Gastrocnemius medialis (tissue), 4 donors: Measurements from ENCODE around the gene SHC3.

Experiments
- POLR2A ChIP-seq, 2 donors: fragments of 450-650 bp; IDR thresholded peaks; one replicate each; pipeline ENCODE4 v1.6.1; 2017; ENCODE audit warnings: antibody characterized with exemption in 2 of 2, mild to moderate bottlenecking in 2 of 2, moderate library complexity in 2 of 2
- TF ChIP-seq, protein P1 (sequence below), 5 experiments: fragments of 450-650 bp in 3 of 5; fragments of 200-600 bp in 2 of 5; sonication (generic) in 2 of 5; IDR thresholded peaks in 4 of 5; conservative IDR thresholded peaks in 1 of 5; 1 replicate in 4 of 5; 2 replicates in 1 of 5; pipeline ENCODE4 v1.5.1; 2016 to 2019; ENCODE audit warnings: antibody characterized with exemption in 5 of 5, mild to moderate bottlenecking in 3 of 5, moderate library complexity in 3 of 5

DNA sequence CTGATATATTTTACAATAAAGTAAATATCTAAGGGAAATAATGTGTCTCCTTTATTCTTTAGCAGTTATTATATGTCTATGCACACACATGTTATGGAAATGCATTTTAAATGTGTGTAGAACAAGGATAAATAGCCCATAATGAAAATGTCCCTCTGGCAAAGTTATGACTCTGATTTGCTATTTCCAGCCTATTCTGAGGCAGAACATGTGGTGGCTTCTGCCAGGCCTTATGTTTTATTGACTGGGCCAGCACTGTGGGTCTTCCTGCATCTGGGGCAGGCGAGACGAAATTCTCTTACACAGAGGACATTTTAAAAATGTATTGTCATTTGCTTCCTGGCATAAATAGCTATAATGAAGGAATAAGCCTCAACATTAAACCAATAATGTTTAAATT lies 134.5 kb downstream of the SHC3 start:
- TF ChIP-seq, protein P1, sequence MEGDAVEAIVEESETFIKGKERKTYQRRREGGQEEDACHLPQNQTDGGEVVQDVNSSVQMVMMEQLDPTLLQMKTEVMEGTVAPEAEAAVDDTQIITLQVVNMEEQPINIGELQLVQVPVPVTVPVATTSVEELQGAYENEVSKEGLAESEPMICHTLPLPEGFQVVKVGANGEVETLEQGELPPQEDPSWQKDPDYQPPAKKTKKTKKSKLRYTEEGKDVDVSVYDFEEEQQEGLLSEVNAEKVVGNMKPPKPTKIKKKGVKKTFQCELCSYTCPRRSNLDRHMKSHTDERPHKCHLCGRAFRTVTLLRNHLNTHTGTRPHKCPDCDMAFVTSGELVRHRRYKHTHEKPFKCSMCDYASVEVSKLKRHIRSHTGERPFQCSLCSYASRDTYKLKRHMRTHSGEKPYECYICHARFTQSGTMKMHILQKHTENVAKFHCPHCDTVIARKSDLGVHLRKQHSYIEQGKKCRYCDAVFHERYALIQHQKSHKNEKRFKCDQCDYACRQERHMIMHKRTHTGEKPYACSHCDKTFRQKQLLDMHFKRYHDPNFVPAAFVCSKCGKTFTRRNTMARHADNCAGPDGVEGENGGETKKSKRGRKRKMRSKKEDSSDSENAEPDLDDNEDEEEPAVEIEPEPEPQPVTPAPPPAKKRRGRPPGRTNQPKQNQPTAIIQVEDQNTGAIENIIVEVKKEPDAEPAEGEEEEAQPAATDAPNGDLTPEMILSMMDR (IDR thresholded peaks at IDR 0.05 in 4 of 5, conservative IDR thresholded peaks at IDR 0.05 in 1 of 5) = no peak
- TF ChIP-seq POLR2A (IDR thresholded peaks at IDR 0.05) = no peak
